Pulmonary artery endothelial cell (primary cell): Measurements from ENCODE around the gene MRPL9. TPM values are rescaled to one million over a fixed set of nuclear protein-coding genes. Genes with fewer than 3 reads are reported as not detected.
"Not testable (repeated sequence)": the region's sequence is repeated elsewhere in the genome, so short reads cannot be mapped to it uniquely, and the experiment has no call there.

Experiments
- DNase-seq: peaks from one replicate; pipeline ENCODE4 v3.0.0-alpha.2; 2011; ENCODE audit warnings: low read depth, low spot score
- total RNA-seq: library from RNA; depleted of rRNA; stranded (reverse); fragments of >200 nt; gene quantifications from 2 replicates; pipeline ENCODE4 v1.2.3, GENCODE V29; 2014

MRPL9 gene
- total RNA-seq, 1 donor from 2014 or later = 120 TPM

DNA sequence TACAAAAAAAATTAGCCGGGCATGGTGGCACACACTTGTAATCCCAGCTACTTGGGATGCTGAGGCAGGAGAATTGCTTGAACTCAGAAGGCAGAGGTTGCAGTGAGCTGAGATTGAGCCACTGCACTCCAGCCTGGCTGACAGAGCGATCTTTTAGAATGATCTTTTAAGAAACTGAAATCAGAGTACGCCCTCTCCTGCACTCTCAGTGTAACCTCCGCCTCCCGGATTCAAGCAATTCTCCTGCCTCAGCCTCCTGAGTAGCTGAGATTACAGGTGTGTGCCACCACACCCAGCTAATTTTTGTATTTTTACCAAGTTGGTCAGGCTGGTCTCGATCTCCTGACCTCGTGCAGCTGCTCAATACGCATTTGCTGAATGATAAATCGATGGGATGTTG is 29.3 kb downstream of the MRPL9 start:
- not testable (repeated sequence) for DNase-seq

DNA sequence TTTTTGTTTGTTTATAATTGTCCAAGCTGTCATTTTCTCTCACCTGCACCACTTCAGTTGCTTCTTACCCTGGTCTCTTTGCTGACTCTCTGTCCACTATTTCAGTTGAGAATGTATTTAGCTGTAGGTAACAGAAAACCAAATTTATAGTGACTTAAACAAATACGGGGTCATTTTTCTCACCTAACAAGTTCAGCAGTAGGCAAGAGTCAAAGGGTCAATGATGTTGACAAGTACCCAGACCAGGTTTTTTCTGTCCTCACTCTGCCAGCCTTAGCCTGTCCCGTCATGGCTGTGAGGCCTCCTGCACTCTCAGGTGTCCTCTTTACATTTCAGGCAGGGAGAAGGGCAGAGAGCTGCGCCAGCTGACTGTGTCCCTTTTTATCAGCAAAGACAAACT is 30.2 kb downstream of the MRPL9 start:
- no peak for DNase-seq

DNA sequence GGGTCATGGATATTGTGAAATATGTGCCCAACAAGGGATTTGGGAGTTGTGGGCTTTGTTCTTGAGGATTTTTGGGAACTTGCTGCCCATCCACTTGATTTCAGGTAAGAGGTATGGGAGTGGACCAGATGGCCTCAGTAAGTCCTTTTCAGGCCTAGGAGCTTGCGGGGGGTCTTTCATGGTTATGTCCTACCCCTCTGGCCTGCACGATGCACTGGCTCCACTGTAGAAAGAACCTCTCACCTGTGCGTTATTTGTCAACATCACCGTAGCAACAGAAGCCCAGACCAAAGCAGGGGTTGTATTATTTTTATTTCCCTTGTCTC is 33.4 kb downstream of the MRPL9 start:
- no peak for DNase-seq

DNA sequence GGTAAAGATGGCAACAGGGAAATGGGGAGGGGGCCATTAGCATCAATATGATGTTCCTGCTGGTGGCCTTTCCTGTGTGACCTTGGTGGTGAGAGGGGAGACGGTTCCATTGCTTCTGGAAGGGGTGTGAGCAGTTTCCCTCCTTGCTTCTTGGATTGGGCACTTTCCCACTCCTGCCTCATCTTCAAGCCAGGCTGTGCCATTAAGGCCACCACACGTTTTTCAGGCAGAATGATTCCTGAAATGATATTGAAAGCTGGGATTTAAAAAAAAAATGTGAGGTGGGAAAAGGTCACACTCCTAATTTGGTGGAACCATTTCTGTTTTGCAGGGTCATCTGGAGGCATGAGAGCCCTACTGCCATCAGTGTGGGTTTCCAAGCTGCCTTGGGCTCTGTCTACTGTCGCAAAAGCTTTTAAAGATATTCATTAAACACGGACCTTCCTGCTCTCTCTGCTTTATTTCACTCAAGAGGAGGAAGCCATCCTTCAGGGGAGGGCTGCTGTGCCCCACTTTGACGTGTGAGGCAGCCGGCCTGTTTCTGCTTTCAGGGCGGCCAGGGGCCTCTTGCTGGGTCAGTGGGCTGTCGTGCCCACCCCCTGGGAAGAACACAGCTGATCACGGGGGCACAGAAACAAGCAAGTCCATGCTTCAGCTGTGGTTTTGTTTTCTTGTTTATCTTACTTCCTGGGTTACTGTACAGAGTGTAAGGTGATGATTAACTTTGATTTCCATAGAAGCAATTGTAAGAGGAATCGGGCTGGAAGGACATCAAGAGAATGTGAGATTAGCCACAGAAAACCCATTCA is 33.9 kb downstream of the MRPL9 start:
- DNase-seq = no peak

DNA sequence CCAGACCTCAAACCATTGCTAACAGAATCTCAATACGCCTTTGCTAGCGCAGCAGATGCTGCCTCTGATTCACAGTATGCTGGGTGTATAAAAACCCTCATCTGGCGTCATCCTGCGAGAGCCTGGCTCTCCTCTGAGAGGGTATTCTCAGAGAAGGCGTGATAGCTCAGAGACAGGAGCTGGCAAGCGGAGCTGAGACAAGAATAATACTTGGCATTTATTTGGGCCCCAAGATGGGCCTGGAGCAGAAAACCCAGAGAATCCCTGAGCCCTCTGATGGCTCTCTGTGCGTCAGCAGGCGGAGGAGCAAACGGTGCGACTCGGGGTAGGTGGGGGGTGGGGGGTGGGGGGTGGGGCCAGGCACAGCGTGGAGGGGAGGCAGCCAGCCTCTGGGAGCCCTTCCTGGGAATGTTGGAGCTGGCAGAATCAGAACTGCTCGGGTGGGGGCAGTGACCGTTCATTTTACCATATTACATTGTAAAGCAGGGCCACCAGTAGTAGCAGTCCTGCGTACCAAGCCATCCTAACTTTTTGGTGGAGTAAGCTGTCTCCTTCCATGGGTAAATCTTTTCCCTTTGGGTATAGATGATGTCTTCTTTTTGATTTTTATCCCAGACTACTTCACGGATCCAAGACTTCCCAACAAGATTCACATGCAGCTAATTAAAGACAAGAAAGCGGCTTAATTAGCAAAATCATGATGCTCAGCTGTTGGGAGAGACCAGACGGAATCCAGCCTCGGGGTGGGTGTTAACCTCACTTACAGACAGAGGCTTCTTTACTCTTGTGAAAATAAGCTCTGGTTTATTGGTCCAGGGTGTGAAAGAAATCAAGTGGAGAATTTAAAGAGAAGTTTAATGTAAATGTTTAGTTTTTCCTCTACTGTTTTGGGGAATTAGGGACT is 34.9 kb downstream of the MRPL9 start:
- DNase-seq = no peak

DNA sequence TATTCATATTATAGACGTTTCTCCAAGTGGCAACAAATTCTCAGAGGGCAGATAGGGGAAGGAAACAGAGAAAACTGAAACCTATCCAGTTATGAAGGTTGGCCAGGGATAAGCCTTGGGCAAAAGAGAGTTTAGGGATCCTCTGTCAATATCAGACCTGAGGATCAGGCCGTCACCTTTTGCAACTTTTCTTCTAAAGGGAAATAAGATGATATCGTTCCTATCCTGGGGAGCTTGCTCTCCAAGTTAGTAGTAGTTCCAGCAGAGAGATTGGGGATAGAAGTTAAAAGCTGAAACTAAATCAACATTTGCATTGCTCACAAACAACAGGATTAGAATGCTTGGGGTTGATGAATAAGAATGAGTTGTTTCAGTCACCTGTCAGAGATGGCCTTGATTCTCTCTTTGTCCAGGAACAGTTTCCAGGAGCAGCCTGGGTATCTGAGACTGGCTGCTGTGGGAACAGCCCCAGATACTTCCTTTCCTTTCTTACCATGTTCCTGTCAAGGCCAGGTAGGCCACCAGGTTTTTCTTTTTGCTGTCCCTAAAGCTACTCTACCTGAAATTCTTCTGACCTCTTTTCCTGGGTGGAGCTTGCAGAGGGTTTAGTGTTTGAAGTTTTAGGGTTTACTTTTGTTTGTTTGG is 39.4 kb downstream of the MRPL9 start:
- DNase-seq = no peak

DNA sequence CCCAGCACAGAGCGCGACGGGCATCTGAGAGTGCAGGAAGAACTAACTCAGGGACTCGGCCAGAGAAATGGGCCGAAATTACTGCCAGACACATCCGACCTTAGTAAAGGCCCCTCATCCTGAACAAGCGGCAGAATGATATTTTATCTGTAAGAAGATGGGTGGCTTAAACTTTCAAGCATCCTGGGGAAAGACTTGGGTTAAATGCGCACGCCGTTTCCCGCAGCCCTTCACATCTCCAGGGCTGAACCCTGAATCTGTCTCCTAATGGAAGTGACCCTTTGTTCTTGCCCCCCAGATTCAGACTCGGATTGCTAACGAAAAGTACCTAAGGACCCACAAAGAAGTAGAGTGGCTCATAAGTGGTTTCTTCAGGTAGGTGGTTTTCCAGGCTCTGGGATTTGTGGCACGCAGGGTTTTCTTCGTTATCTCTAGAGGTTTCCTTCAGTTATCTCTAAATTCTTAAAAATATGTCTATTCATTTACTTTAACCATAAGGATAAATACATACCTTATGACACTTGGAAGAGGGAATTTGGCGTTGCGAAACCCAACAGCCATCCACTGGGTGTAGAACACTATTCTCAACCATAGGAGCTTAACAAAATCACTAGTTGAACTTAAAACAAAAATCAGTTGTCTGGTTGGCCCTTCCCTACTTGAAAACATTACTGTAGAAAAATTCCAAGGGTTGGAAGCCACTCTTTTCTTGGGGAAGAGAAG is 41.3 kb downstream of the MRPL9 start:
- DNase-seq = no peak

DNA sequence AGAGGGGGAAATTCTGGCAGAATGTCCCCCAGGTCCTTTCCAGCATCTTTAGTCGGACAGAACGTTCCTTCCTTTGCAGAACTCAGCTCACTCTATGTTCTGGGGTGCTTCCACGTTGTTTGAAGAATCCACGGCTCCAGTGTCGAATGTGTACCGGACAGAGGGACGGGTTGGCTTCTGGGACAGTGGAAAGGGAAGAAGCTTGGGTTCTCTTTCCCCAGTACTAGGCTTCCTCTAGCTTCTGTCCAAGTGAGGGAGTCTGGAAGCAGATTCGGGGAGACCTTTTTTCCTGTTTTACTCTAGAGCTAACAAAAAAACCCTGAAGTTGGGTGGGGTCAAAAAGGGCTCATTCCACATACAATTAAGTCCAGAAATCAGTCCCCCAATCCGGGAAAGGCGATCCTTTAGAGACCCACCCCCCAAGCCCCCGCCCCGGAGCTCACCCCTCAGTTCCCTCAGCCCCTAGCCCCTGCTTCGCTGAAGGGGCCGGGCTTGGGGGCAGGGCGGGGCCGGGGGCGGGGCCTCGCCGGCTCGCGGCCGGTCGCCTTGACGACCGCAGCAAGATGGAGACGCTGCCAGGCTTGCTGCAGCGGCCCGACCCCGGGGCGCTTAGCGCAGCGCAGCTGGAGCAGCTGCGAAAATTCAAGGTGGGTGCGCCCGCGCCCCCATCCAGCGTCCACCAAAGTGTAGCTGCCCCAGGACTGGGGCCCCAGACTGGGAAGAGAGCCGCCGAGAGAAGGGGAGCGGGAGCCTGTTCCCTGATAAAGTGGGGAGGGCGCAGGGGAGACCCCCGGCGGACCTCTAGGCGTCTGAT is 42.1 kb downstream of the MRPL9 start, which contains the start of gene RIIAD1:
RIIAD1 (plus strand) TSS at position 549 of the 814 bp plus-strand sequence; CDS start at position 564, 15 bp downstream.
- DNase-seq = no peak

DNA sequence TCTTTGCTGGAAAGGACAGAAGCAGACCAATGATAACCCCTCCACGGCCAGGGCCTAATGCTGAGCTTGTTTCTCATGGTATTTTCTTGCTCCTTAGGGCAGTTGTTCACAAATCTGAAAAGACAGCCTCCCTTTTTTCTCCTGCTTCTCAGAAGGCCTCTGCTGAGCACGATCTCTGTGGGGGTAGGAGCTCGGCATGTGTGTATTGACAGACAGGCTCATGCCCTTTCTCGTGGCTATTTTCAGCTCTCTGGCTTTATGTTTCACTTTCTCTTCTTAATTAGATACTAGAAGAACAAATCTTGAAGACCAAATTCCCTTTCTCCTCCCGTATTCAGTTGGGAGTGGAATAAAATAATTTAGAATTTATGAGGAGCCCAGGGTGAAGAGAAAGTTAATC is 42.7 kb downstream of the MRPL9 start:
- no peak for DNase-seq

DNA sequence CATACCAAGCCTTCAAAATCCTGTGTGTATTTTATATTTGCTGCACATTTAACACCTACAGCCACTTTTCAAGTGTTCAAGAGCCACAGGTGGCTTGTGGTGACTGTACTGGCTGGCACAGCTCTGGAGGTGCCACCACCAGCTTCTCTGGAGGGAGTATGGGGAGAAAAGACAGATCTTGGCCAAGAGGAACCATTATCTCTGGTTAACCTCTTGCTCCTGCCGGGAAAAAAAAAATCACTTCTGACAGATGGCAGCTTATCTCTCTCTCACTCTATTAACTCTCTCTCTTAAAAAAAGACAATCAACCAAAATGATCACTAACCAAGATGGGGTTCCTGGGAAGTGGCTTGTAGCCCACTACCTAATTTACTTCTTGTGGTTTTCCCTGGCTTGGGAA is 43.2 kb downstream of the MRPL9 start:
- DNase-seq = no peak

DNA sequence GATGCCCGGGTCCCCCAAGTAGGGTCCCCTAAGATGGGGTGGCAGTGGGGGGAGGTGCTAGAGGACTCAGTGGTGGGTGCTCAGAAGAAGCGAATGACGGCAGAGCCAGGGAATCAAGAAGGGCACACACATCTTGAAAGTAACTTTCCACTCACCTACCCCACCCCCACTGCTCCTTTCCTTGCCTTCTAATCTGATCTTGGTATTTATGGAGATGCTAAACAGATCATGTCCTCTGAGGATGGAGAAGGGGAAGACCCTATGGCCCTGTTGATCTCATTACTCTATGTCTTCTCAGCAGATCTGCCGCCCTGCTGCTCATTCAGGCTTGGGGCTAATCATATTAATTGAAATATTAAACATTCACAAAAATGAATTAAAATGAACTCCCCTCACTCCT is 44.6 kb downstream of the MRPL9 start:
- no peak for DNase-seq

DNA sequence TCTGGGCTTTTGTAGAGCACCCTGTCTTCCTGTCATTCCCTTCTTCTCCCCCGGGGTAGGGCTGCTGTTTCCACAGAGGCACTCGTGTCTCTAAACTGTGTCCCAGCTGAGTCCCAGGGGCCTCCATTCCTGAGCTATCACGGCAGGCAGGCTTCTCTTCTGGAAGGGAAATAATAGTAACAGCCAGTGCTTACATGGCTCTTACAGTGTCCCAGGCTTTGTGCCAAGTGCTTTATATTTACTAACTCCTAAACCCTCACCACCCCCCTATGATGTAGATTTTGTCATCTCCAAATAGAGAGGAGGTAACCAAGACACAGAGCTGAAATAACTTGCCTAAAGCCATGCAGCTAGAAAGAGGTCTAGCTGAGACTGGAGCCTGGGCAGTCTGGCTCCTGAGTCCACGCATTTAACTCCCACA is 45.3 kb downstream of the MRPL9 start:
- no peak for DNase-seq

DNA sequence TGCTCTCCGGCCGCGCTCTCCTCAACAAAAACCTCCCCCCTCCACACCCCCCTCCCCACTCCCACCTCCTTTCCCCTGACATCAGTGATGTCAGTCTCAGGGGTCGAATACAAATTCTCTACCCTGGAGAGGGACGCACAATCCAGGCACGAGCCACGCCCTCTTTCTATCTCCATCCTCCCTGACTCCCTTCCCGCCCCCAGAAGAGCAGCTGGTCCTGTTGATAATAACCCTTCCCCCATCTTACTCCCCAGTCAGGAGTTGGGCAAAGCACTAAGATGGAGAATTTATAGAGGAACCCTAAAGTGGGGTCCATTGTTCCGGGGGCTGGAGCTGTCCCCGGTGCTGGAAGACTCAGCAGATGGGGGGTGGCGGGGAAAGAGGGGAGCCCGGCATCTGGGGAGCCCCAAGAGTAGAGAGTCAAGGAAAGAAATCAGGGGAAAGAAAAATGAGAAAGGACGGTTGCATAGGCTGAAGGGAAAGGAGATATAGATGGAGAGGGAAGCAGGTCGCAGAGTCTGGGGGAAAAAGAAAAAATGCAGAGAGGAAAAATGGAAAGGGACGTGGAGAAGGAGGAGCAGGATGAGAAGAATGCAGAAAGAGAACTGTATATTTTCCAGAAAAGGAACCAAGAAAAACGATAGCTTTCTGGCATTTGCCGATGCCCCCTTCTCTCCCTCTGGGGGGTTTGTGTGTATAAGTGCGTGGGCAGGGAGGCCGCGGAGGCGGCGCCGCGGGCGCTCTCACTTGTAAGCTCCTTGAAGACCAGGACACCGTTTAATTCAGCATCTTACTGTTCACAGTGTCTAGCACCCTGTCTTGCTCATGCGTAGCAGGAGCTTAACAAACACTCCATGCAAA is 46.3 kb downstream of the MRPL9 start, which contains the start of gene CELF3:
CELF3 (minus strand) TSS at position 33 of the 861 bp plus-strand sequence. CDS start 783 bp downstream, outside the sequence.
- DNase-seq = no peak

DNA sequence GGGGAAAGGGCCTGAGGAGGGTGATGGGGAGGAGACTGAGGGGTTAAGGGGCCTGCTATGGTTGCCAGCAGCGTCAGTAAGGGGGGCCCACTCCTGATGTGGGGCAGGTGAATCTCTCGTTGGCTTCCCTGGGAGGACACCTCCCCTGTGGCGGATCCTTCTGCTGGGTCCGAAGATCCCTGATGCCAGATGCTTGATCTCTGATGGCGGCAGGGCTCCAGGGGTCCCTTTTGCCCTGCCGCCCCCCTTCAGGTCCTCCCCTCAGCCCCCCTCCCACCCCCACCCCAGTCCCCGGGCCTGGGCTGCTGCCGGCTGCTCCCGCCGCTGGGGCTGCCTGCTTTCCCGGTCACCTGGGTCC is 46.9 kb downstream of the MRPL9 start:
- DNase-seq = no peak

DNA sequence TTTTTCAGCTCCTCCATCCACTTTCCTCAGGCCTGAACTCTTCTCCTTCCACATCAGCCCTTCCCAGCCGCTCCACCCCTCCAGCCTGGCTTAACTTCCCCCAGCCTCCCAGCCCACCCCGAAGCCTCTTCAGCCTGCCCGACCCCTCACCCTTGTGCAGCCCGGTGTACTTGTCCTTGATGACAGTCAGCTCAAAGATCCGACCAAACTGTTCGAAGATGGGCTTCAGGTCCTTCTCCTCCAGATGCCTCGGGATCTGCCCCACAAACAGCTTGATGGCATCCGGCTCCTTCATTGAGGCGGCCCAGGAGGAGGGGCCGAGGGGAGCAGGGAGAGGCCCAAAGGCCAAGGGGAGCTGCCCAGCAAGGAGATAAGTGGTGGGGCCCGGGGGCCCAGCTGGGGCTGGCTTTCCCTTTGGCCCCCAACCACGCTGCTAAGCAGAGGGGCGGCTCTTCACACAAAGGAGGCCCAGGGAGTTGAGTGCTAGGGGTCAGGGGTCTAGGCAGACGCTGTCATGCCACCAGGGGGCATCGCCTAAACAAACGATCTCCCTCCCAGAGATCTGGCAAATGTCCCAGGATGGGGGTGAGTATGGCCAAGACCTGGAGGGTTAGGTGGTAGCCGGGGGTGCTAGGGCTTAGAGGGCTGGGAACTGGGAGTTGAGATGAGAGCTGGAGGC is 47.4 kb downstream of the MRPL9 start:
- no peak for DNase-seq

DNA sequence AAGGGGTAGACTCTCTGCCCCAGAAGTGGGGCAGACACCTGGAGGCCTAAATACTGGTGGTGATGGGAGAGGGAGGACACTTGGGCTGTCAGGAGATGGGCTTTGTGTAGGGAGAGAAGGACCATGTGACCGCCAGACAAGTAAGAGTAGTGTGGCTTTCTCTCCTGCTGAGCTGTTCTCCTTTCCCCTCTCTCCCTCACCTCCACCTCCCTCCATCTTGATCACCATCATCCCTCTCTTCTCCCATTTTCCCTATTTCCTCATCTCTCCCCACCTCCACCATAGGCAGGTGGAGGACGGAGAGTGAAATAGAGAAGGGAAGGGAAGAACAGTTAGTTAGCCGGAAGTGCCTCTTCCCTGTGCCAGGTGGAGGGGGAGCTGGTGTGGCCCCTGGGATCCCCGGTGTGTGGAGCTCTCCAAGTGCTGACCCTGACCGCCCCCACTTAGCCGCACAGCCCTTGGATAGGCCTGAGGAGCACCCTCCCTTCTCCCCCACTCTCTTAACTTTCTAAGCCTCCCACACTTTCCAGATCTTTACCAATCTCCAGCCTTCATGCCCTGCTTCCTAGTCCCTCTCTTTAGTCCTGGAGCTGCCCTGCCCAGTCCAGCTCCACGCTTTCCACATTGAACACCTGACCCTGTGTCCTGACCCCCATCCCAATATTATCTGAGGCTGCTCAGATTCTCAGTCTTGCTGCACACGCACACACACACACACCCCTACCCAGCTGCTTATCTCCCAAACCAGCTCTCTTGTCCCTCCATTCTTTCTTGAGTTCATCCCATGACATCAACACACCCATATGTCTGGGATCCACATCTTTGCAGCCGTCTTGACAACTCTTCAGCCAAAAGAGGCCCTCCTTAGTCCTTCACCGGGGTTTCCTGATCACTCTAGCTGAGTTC is 48.2 kb downstream of the MRPL9 start:
- DNase-seq = no peak

DNA sequence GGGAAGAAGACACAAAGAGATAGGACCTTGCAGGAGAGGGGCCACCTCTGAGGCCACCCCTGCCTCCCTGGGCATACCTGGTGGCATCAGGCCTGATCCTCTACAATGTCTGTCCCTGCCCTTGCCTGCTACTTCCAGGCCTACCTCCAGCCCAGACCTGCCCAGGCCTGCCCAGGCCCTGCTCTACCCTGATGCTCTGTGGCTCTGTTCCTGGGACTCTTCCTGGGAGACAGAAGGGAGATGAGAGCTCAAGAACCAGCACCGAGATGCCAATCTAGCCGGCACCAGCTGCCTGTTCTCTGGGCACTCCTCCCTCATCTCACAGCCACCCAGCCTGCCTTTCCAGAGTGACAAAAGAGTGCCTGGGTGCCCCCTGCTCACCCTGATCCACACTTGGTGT is 49.4 kb downstream of the MRPL9 start:
- no peak for DNase-seq

DNA sequence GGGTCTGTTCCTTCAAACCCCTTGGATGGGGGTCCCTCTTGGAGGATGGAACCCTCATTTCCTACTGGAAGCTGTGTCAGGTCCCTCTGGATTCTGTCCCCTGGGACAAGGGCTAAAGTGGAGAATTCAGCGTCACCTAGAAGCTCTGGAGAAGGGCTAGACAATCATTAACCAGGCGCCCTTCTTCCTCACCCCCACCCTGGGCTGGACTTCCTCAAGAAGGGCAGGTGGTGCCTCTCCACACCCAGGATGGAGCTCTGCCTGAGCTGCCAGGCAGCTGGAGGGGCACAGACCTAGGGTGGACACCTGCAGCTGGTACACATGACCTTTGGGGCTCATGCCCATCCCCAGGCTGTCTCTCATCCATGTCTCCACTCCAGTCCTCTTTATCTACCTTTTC is 50.3 kb downstream of the MRPL9 start:
- DNase-seq = no peak
